Hippocampal formation (tissue), 2 donors: Measurements from ENCODE around the gene CFAP45.

Source experiments
- DNase-seq, 2 donors: peaks; one replicate each; lab custom pipeline; 2025; lab: John Stamatoyannopoulos, UW

Gene CFAP45

DNA sequence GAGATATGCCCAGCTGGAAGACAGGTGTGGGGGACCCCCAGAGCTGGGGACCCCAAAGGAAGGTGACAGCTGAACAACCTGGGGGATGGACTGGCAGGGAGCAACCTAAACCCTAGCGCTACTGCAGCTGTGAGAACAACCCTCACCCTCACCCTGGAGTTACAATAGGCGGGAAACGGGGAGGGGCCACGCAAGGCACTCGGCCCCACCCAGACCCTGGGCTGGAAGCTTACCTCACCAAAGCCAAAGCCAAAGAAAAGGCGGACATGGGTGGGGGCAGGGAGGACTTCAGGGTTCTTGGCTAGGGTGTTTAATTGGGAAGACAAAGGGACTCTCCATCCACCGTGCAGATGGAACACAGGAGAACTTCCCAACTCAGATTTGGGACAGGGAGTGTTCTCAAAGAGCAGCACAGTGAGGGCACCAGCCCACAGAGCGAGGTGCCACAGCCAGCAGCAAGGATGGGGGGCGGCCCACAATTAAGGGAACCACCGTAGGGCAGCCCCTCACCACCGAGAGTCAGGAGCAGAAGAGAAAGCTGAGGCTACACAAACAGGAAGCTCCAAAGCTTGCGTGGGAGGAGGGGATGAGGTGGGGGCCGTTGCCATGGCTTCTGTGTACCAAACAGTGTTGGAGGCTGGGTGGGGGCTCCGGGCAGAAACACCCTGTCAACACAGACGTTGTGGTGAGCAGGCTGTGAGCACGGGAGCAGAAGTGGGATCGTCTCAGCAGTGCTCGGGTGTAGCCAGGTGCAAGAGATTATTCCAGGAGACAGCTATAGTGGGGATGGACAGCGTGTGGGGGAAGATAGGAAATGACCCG, 23.4 kb upstream of the CFAP45 start:
- DNase-seq = no peak

DNA sequence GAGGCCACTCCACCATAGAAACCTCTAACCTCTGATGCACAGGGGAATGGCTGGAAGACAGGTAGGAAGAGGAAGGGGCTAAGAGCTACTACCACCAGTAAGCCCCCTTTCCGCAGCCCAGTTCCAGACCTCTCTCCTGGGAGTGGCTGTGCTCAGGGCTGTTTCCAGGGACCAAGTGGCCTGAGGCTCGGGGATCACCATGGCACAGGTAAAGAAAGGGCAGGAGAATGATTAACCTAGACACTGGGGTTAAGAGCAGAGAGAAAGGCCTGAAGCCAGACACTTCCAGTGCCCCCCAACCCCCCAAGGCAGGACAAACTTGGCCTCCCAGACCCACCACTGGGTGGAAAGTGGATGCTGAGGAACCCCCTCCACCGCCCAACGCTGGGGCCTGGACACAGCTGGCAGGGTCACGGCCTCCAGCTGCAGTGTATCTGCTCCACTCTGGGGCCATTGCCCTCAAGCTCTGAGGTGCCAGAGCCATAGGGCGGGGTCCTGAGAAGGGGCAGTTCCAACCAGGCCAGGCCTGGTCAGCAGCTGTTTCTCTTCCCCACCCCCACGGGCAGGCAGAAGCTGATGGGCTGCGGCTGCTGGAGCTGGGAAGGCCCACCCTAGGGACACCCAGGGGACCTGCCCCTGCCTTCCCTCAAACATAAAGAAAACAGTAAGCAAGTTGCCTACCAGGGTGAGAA, 22.7 kb upstream of the CFAP45 start:
- DNase-seq = no peak

DNA sequence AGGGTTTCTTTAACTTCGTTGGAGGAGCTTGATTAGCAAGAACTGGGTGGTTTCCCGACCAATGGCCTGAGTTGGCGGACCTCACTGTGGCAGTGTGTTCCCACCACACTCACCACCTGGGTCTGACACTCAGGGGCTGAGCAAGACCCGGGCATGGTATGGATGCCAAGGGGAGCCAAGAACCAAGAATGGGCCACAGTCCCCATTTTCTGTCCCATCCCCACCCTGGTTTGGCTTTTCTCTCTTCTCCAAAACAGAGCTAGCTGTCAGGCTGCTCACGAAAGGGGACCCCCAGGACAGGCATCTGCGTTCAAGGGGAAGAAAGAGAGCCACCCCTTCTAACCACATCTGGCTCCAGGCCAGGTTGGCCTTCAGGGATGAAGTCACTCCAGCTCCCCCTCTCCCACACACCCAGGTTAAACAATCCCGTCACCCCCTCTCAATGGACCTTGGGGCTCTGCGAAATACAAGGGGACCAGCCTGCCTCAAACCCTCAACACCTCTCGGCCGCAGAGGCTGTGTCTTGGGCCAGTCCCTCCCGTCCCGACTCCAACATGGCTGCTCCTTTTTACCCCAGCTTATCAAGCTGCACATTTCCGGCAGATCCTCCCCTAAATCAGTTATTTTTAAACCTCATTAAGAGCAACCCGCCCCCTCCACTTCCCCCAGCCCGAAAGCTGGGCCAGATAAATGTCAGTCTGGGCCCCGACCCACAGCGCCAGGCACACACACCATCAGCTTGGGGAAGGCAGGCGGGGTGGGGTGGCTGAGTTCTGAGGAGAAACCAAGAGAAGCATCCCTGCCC, 21.9 kb upstream of the CFAP45 start:
- DNase-seq = no peak

DNA sequence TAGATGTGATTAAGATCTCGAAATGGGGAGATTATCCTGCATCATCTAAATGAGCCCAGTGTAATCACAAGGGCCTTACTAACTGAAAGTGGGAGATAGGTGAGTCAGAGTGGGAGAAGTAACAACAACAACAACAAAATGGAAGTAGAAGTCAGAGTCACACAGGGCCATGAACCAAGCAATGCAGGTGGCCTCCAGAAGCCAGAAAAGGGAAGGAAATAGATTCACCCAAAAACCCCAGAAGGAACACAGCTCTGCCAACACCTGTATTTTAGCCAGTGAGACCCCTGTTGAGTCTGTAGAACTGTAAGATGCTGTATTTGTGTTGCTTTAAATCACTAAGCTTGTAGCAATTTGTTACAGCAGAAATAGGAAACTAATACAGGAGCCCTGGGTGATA, 21.3 kb upstream of the CFAP45 start:
- no peak for DNase-seq

DNA sequence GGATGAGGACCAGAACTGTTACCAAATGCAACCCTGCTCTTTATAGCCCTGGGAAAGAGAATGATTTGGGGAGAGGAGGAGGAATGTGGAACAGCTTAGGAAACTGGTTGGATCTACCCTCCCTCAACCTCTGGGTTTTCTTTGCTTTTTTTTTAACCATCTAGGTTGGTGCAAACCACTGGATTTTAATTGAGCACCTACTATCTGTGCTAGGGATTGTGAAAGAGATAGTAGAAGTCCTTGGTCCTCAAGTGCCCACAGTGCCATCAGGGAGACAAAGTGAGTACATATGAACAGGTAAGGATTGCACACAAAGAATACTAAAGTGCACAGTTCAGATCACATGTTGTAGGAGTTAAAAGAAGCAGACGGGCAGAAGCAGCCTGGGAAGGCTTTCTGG, 20.7 kb upstream of the CFAP45 start:
- DNase-seq = no peak

DNA sequence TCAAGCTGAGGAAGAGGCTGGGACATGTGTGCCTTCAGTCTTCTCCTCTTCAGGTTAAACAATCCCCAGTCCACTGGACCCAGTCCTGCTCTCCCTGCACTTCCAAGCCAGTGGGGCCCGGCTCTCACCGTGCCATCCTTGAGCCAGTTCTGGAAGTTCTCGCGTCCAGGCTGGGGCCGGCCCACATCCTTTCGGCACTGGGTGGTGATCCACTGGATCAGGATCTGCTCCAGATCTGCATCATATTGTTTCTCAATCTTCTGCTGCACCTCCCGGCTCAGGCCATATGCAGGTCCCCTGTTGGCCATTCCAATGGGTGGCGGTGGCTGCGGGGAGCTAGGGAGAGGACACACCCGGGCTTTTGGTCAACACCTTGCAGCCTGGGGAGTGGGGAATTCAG, 20.2 kb upstream of the CFAP45 start:
- no peak for DNase-seq

DNA sequence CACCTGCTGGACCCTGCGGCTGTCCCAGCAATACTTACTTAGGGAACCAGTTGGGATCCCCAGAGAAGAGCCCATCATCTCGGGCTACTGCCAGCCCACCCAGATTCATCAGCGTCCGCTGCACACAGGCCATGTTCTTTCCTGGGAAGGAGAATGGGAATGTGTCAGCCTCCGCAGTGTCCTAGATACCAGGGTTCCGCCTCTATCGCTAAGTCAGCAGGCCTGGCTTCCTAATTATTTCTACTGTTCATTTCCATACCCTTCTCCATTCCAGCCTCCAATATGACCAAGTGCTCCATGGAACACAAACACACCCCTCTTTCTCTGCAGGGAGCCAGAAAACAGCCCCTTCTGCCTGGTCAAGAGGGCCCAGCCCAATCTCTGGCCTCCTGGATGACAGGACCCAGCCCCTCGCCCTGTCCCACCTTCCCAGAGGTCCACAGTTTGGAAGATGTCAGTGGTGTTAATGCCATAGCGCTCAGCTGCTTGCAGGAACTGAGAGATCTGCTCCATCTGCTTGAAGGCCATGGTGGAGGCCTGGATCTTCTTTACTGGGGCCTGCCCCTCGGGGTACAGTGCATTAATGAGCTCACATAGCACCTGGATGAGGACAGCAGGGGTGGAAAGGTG, 19.4 kb upstream of the CFAP45 start:
- DNase-seq = no peak

DNA sequence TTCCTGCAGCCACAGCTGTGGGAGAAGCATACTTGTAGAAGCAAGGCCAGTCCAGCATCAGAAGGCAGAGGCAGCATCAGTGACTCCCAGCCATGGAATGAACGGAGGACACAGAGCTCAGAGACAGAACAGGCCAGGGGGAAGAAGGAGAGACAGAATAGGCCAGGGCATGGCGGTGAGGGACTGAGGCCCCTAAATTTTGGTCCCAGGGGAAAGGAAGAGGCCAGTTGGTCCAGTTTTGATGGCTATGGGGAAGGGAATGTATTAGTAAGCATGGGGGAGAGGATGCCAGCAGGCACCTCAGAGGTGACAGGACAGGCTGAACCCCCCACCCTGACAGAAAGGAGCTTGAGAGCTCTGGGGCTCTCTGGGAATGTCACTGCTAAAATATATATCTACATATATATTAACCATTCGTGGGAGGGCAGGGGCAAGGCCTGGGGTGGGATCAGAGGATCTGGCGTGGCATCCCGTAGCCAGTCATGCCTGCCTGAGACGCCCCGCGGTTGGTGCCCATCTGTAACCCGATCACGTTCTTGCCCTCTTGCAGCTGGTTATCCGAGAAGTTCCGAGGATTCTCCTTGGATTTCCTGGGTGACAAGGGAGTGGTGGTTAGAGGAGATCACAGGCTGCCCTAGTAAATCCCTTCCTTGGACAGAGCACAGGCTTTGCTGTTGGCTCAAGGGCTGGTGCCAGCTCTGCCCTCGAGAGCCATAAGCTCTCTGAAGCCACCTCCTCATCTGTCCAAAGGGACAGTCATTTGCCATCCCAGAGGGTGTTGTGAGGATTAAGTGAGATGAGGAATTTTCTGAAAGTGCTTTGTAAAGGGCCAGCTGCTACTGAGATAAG, 18.6 kb upstream of the CFAP45 start:
- no peak for DNase-seq

DNA sequence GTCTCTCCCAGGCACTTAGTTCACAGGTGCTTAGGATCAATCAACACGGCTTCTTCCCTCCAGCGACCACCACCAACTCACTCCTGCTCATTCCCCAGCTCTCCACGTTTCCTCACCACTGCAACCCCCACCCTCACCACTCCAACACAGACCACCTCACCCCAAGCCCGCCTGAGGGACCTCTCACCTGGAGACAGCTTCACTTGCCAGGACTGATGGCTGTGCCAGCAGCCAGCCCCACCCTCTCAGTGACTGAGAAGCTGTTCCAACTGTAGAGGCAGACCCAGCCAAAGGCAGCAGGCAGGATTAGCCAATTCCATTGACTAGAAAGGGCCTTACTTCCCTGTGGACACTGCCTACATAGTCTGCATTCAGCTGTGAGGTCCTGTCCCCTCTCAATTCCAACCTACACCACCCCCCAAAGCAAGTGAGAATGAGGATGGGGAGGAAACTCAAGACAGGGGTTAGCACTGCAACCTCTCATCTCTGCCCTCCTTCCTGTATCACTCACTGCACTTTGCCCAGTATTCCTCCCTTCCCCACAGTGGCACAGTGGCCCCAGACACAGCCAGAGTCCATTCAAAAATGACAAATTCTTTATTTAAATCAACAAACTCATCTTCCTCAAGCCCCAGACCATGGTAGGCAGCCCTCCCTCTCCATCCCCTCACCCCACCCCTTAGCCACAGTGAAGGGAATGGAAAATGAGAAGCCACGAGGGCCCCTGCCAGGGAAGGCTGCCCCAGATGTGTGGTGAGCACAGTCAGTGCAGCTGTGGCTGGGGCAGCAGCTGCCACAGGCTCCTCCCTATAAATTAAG, 17.8 kb upstream of the CFAP45 start:
- no peak for DNase-seq

DNA sequence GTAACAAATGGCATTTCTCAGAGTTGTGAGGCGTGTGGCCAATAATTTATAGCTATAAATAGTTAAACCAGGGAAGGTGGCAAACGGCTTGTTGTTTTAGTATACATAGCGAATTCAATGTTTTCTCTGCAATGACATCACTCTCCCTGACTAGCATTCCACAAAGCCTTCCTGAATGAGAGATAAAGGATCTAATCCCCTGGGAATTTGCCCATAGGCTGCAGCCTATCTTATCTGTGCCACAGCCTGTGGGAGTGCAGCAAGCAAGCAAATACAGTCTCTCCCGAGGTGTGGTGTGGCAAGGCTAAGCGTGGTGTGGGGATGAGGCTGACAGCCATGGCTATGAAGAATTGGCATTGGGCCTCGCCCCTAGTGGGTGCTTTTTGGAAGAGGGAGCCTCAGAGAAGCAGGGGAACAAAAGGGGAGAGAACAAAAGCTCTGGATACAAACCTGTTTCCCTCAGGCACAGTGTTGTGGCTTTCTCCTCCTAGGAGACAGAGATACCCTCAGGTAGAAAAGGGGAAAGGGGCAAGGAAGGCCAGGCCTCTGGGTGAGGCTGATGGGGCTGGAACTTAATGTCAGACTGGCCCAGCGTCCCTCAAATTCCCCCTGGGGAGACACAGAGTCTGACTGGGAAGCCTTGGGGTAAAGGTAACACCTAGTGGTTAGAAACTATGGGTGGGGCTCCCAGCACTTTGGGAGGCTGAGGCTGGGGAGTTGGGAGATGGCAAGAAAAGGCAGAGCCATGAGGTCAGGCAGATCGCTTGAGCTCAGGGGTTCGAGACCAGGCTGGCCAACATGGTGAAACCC, 16.5 kb upstream of the CFAP45 start:
- no peak for DNase-seq

DNA sequence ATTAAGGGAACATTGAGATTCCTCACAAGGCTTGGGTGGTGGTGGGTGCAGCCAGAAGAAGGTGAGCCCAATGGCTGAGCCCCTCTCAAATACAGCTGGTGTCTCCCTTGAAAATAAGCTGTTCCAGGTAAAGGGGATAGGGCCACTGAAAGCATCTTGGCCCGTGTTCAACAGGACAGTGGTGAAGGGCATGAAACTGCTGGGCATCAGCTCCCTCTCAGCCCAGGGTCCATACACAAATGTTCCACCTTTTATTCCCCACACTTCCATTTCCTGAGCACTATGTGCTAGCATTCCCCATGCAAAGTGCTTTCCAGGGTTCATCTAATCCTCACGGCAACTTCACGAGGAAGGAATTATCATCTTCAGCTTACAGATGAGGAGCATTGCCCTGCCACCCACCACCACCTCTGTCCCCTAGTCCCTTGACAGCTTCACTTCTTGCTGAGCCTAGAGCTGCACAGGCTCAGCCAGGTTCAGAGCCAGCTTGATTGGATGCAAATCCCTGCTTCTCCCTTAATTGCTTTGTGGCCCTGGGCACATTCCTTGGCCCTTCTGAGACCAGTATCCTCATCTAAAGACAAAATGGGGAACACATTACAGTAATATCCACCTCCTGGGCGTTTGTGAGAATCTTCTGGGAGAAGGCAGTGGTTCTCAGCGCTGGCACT, 15.7 kb upstream of the CFAP45 start:
- no peak for DNase-seq

DNA sequence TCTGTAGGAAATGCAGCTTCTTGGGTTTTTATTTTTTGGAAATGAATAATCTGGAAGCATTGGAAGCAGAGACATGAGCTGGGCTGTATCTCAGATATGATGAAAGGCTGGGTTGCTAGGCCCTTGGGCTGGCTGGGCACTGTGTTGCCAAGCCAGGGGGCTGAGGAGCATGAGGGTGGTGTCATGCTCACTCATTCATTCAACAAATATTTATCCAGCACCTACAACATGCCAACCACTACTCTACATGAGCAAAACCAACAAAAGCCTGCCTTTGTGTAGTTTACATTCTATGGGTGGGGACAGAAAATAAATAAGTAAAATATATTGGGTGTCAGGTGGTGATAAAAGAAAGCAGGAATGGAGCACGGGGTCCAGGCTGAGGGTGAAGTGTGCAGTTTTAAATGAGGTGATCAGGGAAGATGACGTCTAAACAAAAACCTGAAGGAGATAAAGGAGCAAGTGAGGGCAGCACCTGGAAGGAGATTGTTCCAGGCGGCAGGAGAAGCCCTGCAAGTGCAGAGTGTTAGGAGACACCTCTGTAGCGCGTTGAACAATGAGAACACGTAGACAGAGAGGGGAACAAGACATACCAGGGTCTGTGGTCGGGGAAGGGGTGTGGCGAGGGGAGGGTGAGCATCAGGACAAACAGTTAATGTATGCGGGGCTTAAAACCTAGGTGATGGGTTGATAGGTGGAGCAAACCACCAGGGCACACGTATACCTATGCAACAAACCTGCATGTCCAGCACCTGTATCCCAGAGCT, 14.5 kb upstream of the CFAP45 start:
- DNase-seq = no peak

DNA sequence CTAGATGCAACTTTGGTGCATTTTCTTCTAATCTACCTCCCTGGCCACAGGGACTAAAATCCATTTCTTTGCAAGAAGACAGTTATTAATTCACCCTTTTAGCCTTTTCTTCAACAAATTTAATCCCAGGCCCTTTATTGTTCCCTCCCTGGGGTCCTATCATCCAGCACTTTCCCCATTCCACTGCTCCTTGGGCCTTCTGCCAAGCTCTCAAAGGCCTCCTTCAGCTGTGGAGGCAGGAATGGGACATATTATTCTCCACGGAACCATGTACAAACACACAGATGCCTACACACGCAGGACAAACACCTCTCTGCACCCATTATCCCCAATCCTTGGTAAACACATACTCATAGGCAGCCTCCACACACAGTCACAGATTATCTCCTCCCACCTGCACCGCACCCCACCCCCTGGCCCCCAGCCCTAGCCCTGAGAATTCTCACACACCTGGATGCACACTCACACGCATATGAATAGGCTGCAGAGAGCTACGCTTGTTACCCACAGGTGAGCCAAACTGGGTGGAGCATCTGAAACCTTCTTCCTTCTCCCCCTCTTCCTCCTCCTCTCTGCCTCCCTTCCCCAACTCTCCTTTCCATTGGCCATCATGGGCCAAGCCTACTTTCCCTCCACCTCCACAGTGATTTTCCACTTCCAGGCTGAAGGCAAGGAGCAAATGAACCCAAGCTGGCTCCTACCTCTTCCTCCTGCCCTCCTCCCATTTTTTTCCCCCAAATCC, 13.7 kb upstream of the CFAP45 start:
- no peak for DNase-seq

DNA sequence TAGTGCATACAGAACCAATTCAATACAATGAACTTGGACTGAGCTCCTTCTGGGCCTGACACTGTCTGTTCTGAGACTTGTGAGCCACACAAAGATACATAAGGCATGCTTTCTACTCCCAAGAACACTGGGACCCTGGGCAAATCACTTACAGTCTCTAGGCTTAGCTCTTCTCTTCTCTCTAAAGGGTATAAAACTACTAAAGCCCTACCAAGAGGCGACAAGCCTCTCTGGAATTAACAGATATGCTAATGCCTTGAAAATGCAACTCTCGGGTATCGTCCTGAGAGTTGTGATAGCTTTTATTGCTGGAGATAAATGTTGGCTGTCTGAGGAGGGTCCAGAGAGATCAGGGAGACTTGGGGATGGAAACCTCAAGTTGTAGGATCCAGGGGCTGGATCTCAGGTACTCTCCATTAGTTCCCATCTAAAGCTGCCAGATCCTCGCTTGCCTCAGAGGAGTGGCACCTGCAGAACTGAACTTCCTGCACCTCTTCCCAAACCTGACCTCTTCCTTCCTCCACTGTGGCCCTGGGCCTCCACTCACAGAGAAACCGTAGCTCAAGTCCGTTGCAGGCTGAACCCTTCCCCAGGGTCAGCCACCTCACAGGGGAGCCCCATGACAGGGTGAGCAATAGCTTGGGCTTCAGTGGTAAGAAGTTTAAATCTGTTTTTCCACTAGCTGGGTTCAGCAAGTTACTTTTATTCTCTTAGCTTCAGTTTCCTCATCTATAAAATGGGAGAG, 11.5 kb upstream of the CFAP45 start:
- no peak for DNase-seq

DNA sequence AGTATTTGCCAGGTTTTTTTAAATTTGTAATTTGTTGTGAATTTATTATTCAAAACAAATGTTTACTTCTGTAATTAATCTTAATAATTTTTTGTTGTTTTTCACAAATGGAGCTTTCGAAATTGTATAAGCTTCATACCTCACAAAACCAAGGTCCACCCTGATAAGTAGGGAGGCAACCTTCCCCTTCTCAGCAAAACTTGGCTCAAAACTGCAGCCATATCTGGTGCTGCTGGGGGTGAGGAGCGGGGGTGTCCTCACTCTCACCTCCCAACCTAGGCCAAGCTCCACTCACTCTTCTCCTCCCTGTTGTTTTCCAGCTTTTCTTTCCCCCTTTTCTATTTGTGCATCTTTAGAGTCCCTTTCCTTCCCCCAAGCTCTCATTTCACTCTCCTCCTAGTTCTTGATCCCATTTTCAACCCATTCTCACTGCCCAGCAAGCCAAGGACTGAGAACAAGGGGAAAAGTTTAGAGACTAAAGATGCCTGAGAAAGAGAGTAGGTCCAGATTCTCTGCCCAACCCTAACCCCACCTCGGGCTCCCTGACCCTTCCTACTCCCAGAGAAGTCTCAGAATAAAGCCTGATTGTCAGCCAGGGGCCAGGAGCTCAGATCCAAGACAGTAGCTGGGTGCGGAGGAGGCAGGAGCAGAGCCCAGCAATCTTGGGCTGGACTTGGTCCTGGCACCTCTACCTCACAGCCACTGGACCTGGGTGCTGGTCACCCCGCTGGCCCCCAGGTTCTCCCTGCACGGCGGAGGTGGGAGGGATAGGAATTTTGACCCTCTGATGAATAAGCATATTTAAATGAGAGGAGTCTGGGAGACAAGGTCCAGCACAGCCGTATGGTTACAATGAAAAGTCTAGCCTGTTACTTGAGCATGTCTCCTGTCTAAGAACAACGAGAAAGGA, 8.3 kb upstream of the CFAP45 start:
- no peak for DNase-seq

DNA sequence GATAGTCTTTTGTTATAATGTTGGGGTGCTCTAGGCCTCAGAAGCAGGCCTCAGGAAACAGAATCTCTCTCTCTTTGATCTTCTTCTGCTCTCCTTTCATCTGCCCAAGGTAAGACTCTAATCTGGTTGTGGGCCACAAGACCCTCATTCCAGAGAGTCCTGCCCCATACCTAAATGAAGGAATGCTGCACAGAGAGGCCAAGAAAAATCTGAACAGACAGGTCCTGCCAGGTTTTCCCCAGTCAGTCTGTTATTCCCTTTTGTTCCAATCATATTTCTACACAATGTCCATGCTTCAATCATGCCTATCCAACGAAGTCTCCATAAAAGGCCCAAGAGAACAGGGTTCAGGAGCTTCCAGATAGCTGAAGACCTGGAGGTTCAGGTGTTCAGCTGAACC, 7.0 kb upstream of the CFAP45 start:
- no peak for DNase-seq
